Stimulated activated CD4-positive, alpha-beta T cell treated with anti-CD3 and anti-CD28 coated beads, Interleukin-1b, Interleukin-23, amount 100 ng/mL, for 48 hours (primary cell): Measurements from ENCODE around the gene UBE2N.
"Not testable (repeated sequence)": the region's sequence is repeated elsewhere in the genome, so short reads cannot be mapped to it uniquely, and the experiment has no call there.

ENCODE experiments used
- DNase-seq: peaks from one replicate; pipeline ENCODE4 v3.0.0-alpha.2; 2020

UBE2N gene

DNA sequence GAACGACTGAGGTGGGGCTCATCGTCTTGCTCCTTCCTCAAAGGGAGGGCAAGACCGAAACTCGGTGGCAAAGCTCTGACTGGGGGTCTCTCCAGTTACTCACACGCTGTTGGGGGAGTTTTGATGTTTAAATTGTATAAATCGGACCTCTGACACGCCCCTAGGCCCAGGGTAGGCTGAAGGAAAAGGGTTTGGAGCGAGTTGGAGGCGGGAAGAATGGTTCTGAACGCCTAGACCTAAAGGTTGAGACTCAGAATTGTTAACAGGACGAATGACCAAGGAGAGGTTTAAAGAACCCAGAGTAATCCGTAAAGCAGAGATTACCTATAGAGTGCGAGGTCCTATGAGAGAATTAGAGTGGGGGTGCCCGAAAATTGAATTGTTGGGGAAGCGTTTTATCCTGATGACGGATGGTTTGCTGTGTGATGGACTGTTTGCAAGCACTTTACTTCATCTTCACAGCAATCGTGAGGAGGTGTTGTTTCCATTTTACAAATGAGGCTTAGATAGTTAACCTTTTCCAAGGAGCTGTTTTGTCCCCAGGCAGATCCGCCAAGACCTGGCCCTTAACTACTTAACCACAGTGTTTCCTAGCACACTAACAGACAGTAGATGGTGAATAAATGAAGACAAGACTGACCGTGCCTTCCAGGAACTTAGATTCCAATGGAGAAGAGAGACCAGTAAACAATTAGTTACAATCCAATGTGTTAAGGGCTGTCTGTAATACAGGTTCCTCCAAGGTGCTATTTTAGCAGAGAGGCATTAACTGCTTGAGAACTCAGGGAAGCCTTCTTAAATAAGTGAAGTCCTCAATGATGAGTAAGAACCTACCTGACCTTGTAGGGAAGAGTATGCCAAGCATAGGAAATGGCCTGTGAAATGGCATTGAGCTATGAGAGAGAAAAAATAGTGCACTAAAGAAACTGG, 929 bp upstream of the UBE2N start:
- DNase-seq: no peak

- DNase-seq: peak; percentile 35
Observed at GRCh38 chr12:93441081-93441616, 598 bp downstream of the UBE2N start.

- DNase-seq: no peak
Observed at GRCh38 chr12:93440043-93440835, 1.5 kb downstream of the UBE2N start.

DNA sequence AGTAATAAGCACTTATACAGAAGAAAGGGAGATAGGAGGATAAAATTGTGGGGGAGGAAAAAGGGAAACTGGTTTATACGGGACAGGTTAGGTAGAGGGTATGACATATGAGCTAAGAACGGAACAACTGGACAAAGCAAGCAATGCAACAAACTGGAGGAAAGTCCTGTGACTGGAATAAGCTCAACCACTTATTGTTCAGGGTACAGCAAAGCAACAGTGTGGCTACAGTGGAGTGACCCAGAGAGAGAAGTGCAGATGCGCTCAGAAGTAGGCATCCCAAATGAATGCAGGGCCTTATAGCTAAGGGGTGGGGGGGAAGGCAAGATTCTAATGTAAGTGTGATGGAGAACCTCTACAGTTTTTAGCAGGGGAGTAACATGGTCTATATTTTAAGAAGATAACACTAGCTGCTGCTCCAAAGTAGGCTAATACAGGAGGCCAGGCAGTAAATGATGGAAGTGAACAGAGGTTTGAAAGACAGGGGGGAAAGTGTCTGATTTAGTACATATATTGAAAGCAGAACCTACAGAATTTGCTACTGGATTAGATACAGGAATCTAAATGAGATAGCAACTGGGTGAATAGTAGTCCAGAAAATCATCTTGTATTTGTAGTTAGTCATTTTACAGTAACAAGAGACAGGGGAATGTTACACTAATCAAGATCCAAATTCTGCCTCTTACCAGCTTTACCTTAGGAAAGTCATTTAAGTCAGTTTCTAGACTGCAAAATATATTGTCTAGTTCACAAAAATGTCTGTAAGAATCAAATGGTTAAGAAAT, 3.3 kb downstream of the UBE2N start:
- no peak for DNase-seq

DNA sequence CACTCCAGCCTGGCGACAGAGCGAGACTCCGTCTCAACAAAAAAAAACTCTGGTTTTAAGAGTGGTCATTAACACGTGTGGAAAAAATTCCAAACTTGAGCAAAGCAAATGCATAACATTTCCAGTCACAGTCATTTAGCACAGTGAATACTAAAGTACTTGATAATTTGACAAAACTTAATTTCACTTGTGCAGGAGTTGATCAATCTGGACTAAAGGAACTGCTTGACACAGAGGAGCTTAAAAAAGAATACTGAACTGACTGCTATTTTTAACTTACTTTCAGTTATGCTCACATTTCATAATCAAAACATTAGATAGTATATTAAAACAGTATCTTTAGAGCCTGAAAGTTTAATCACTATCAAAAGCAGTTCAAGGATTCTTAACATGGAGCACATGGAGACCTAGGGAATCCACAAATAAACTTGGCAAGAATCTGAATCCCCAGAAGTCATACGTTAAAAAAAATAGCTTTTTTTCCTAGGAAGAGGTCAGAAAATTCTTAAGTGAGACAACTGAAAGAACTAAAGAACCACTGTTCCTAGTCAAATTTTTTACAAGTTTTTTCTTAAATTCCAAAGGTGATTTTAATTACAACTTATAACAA, 7.4 kb downstream of the UBE2N start:
- no peak for DNase-seq

DNA sequence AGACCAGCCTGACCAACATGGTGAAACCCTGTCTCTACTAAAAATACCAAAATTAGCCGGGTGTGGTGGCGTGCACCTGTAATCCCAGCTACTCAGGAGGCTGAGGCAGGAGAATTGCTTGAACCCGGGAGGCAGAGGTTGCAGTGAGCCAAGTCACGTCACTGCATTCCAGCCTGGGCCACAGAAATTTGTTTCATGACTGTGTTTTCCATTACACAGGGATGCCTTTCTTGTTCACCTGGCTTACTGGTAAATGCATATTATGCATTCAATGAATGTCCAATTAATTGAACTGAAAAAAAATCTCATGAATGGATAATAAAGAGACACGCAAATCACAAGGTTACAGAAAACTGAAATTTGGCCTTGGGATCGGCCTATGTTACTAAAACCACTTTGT, 9.7 kb downstream of the UBE2N start:
- DNase-seq: not testable (repeated sequence)

GRCh38 chr12:93430280-93430679, 11.5 kb downstream of the UBE2N start:
- no peak for DNase-seq

DNA sequence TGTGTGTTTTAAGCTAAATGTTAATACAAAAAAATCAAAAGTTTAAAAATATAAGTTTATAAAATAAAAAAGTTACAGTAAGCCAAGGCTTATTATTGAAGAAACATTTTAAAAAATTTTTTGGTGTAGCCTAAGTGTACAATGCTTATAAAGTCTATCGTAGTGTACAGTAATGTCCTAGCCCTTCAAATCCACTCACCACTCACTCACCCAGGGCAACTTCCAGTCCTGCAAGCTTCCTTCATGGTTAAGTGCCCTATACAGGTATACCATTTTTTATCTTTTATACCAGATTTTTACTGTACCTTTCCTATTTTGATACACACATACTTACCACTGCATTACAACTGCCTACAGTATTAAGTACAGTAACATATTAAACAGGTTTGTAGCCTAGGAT, 11.9 kb downstream of the UBE2N start:
- DNase-seq: no peak

GRCh38 chr12:93429448-93429847, 12.3 kb downstream of the UBE2N start:
- DNase-seq: no peak

DNA sequence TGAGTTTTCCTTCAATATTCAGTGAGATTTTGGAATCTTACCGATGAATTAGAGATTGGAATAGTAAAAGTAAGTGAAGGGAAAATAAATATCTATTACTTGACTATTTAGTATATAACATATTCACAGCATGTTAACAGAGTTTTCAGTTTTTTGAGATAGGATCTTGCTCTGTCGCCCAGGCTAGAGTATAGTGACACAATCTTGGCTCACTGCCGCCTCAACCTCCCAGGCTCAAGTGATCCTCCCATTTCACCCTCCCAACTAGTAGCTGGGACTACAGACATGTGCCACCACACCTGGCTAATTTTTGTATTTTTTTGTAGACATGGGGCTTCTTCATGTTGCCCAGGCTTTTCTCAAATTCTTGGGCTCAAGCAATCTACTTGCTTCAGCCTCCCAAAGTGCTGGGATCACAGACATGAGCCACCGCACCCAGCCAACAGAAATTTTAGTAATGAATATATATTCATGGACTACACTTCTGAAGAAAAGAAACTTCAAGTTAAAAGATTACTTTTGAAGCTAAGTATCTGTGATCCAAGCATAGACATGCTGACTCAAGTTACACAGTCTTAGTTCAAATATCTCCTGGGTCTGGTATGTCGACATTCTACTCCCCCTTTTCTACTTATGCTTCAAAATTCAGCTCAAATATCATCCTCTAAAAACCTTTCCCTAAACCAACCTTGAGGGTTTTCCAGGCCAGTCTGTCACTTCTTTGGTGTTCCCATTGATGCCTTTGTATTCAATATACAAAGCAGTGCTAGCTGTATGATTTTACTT, 13.8 kb downstream of the UBE2N start:
- DNase-seq: no peak

GRCh38 chr12:93426412-93426805, 15.3 kb downstream of the UBE2N start:
- DNase-seq: no peak

DNA sequence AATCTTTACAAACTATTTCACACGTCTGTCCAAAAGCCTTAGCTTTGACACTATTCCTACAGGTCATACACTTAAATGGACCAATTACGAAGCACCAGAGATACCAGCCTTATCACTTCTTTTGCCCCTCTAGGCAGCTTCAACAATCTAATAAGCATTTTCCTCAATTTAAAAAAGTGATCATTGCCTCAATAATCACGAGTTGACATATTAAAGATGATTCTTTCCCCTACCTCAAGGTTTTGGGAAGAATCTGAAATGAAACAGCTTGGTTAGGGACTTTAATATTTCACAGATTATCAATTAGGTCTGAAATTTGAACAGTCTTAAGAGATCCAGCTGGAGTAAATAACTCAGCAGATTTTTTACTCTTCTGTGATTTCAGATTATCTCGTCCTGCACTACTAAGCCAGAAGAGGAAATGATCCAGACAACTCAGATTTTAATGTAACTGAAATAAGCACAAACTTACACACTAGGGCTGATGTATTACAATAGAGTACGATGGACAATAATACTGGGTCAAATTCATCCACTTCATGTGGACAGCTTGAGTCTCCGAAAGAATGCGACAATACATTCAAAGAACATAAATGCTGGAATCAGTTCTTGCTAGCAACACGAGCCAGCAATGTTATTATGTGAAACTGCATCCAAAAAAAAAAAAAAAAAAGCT, 15.9 kb downstream of the UBE2N start:
- no peak for DNase-seq

GRCh38 chr12:93422050-93422449, 19.7 kb downstream of the UBE2N start:
- DNase-seq: no peak

DNA sequence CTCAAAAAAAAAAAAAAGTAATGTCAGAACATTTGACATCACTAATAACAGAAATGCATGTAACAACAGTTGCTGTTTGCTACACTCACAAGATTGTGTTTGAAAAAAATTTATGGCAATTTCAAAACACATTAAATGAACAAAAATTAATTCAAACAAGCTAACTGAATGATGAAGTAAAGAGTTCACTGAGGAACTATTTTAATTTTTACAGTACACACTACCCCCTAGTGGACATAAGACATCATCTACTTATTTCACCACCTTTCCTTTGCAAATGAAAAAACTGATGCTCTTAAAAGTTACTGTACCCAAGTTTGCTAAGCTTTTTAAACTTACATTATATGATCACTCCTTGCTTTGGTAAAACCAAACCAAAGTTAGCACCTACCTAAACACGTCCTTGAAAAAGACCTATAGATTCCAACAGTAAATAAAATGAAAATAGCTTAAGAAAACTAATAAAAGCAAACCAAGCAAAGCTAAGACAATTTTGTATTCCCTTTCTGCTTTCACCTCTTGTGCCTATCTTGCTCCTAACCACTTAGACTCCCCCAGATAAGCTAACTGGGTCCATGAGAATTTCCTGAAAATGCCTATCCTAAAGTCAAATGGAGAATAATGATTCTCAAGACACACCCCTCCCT, 22.2 kb downstream of the UBE2N start:
- DNase-seq: no peak

DNA sequence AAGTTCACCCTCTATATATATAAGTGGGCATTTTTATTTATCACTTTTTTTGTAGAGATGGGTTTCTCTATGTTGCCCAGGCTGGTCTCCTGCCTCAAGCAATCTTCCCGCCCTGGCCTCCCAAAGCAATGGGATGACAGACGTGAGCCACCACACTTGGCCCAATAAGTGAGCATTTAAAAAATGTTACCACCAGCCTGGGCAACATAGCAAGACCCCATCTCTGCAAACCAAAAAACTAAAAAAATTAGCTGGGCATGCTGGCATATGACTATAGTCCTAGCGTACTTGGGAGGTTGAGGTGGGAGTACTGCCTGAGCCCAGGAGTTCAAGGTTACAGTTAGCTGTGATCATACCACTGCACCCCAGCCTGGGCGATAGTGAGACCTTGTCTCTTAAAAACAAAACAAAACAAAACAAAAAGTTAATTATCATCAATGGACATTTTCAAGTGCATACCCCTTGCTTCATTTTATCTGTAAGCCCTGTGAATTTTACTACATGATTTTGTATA, 23.7 kb downstream of the UBE2N start:
- no peak for DNase-seq

- DNase-seq: no peak
Observed at GRCh38 chr12:93415723-93416464, 25.9 kb downstream of the UBE2N start.

DNA sequence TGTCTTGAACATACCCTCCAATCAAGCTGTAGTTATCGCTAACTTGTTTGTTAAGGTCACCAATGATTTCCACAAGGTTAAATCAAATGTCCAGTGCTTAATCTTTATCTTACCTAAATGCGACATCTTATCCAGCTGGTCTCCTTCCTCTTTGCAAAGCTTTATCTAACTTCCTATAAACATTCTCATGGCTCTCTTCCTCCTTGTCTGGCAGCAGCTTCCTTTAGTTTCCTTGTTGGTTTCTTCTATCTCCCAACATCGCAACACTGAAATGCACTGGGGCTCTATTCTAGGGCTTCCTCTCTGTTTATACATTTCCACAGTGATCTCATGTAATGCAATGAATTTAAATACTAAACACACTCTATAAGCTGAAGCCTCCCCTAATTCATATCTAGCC, 28.7 kb downstream of the UBE2N start:
- no peak for DNase-seq

- DNase-seq: not testable (repeated sequence)
Observed at GRCh38 chr12:93412396-93412795, 29.4 kb downstream of the UBE2N start.

DNA sequence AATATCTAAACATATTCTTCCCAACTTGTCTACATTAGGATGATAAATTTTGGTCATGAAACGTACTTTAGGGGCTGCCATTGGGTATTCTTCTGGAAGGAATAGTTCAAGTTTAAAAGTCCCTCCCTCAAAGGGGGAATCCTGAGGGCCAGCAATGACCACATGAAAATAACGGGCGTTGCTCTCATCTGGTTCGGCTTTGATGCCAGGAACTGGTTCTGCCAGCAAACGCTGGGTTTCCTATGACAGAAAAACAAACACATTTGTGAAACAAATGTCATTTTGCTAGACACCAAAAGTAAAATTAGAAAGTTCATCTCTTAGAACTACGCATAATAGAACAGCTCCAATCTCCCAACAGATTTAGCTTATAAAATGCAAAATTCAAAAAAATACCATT, 30.7 kb downstream of the UBE2N start:
- DNase-seq: not testable (repeated sequence)
